Measurements from ENCODE around the gene BRD7.

The BRD7 gene

GRCh38 chr16:50313596-50314478, 55.0 kb downstream of the BRD7 start:
- no peaks in the 10 kb centered on the region for H3K9me3 ChIP-seq (ENCODE audit: control insufficient read depth, insufficient read depth, low read length)
- H3K4me1 ChIP-seq (ENCODE audit: insufficient read depth, low read length) = no peaks in the 10 kb centered on the region; the same call in 1 of the 2 replicates
- no peak overlapping the region for H3K9ac ChIP-seq (ENCODE audit: low read depth, low read length)
- H3K36me3 ChIP-seq (ENCODE audit: insufficient read depth, low read length) = peaks cover 14% of the 10 kb centered on the region

- peaks cover 14% of the 10 kb centered on the region for H3K36me3 ChIP-seq (ENCODE audit: insufficient read depth, low read length)
- H3K4me1 ChIP-seq (ENCODE audit: insufficient read depth, low read length) = no peaks in the 10 kb centered on the region; the same call in 1 of the 2 replicates
- no peaks in the 10 kb centered on the region for H3K9me3 ChIP-seq (ENCODE audit: control insufficient read depth, insufficient read depth, low read length)
- H3K9ac ChIP-seq (ENCODE audit: low read depth, low read length) = no peak overlapping the region
Measured at GRCh38 chr16:50311891-50312501, 56.8 kb downstream of the BRD7 start.

- H3K36me3 ChIP-seq (ENCODE audit: insufficient read depth, low read length) = peaks cover 8% of the 10 kb centered on the region; the same call in 1 of the 2 replicates
- H3K9me3 ChIP-seq (ENCODE audit: control insufficient read depth, insufficient read depth, low read length) = no peaks in the 10 kb centered on the region
- H3K4me1 ChIP-seq (ENCODE audit: insufficient read depth, low read length) = no peaks in the 10 kb centered on the region; the same call in 1 of the 2 replicates
- no peak overlapping the region for H3K9ac ChIP-seq (ENCODE audit: low read depth, low read length)
Measured at GRCh38 chr16:50311134-50311528, 57.7 kb downstream of the BRD7 start.

- Histone ChIP-seq H3K36me3 (ENCODE audit: insufficient read depth, low read length) (0 out of 2 replicates have a peak, but pooled peaks cover 3% of the 10 kb centered on the region), H3K9ac (ENCODE audit: low read depth, low read length) (no peak overlapping the region), H3K9me3 (ENCODE audit: control insufficient read depth, insufficient read depth, low read length) (no peaks in the 10 kb centered on the region), H3K4me1 (ENCODE audit: insufficient read depth, low read length) (no peaks in the 10 kb centered on the region; the same call in 1 of the 2 replicates)
Measured at GRCh38 chr16:50310308-50311133, 58.3 kb downstream of the BRD7 start.

- Histone ChIP-seq H3K4me1 (ENCODE audit: insufficient read depth, low read length) (no peaks in the 10 kb centered on the region; the same call in 1 of the 2 replicates), H3K9ac (ENCODE audit: low read depth, low read length) (no peak overlapping the region), H3K9me3 (ENCODE audit: control insufficient read depth, insufficient read depth, low read length) (no peaks in the 10 kb centered on the region), H3K36me3 (ENCODE audit: insufficient read depth, low read length) (no peaks in the 10 kb centered on the region)
Measured at GRCh38 chr16:50309527-50310307, 59.1 kb downstream of the BRD7 start.

GRCh38 chr16:50309156-50309526, 59.6 kb downstream of the BRD7 start:
- Histone ChIP-seq H3K36me3 (ENCODE audit: insufficient read depth, low read length) (no peaks in the 10 kb centered on the region), H3K9ac (ENCODE audit: low read depth, low read length) (no peak overlapping the region), H3K9me3 (ENCODE audit: control insufficient read depth, insufficient read depth, low read length) (no peaks in the 10 kb centered on the region)

GRCh38 chr16:50308237-50308965, 60.4 kb downstream of the BRD7 start:
- H3K36me3 ChIP-seq (ENCODE audit: insufficient read depth, low read length) = no peaks in the 10 kb centered on the region
- H3K4me1 ChIP-seq (ENCODE audit: insufficient read depth, low read length) = no peaks in the 10 kb centered on the region; the same call in 1 of the 2 replicates

More at GRCh38 chr16:50309156-50309526, 59.6 kb downstream of the BRD7 start:
- no peaks in the 10 kb centered on the region; the same call in 1 of the 2 replicates for H3K4me1 ChIP-seq (ENCODE audit: insufficient read depth, low read length)

GRCh38 chr16:50306287-50306686, 62.5 kb downstream of the BRD7 start:
- Histone ChIP-seq H3K4me1 (ENCODE audit: insufficient read depth, low read length) (no peaks in the 10 kb centered on the region), H3K36me3 (ENCODE audit: insufficient read depth, low read length) (no peaks in the 10 kb centered on the region), H3K9ac (ENCODE audit: low read depth, low read length) (no peak overlapping the region), H3K9me3 (ENCODE audit: control insufficient read depth, insufficient read depth, low read length) (no peaks in the 10 kb centered on the region)

More at GRCh38 chr16:50308237-50308965, 60.4 kb downstream of the BRD7 start:
- no peaks in the 10 kb centered on the region for H3K9me3 ChIP-seq (ENCODE audit: control insufficient read depth, insufficient read depth, low read length)
- H3K9ac ChIP-seq (ENCODE audit: low read depth, low read length) = no peak overlapping the region

GRCh38 chr16:50305441-50306061, 63.2 kb downstream of the BRD7 start:
- Histone ChIP-seq H3K36me3 (ENCODE audit: insufficient read depth, low read length) (no peaks in the 10 kb centered on the region), H3K9me3 (ENCODE audit: control insufficient read depth, insufficient read depth, low read length) (no peaks in the 10 kb centered on the region), H3K4me1 (ENCODE audit: insufficient read depth, low read length) (no peaks in the 10 kb centered on the region), H3K9ac (ENCODE audit: low read depth, low read length) (no peak overlapping the region)

GRCh38 chr16:50304467-50305440, 64.0 kb downstream of the BRD7 start:
- Histone ChIP-seq H3K9me3 (ENCODE audit: control insufficient read depth, insufficient read depth, low read length) (no peaks in the 10 kb centered on the region), H3K4me1 (ENCODE audit: insufficient read depth, low read length) (no peaks in the 10 kb centered on the region), H3K36me3 (ENCODE audit: insufficient read depth, low read length) (no peaks in the 10 kb centered on the region), H3K9ac (ENCODE audit: low read depth, low read length) (no peak overlapping the region)

- Histone ChIP-seq H3K9ac (ENCODE audit: low read depth, low read length) (no peak overlapping the region), H3K36me3 (ENCODE audit: insufficient read depth, low read length) (no peaks in the 10 kb centered on the region), H3K9me3 (ENCODE audit: control insufficient read depth, insufficient read depth, low read length) (no peaks in the 10 kb centered on the region), H3K4me1 (ENCODE audit: insufficient read depth, low read length) (no peaks in the 10 kb centered on the region)
Measured at GRCh38 chr16:50303605-50304466, 65.0 kb downstream of the BRD7 start.

Measured in ES-I3 (cell line).